ENCODE data around the gene PTPRG.
A peak's percentile ranks its signal among the peaks of the same experiment; 100 is the strongest.

PTPRG gene

GRCh38 chr3:62300617-62301016, 739.2 kb downstream of the PTPRG start:
- DNase-seq: no peak

- DNase-seq: no peak
These were observed 750.8 kb downstream of the PTPRG start for GRCh38 chr3:62312201-62312600.

GRCh38 chr3:62316525-62316924, 755.2 kb downstream of the PTPRG start:
- no peak for DNase-seq

- DNase-seq: peak in 2 of 58 donors; percentile 2 to 22
These were observed 757.0 kb downstream of the PTPRG start for GRCh38 chr3:62318365-62318751.

- peak; percentile 13 to 91 (median 76) for DNase-seq
These were observed 757.6 kb downstream of the PTPRG start for GRCh38 chr3:62318752-62319569.

- no peak for DNase-seq
These were observed 758.3 kb downstream of the PTPRG start for GRCh38 chr3:62319570-62320243.

GRCh38 chr3:62323241-62323640, 761.9 kb downstream of the PTPRG start:
- no peak for DNase-seq

- no peak for DNase-seq
These were observed 764.5 kb downstream of the PTPRG start for GRCh38 chr3:62325896-62326295.

GRCh38 chr3:62329971-62330370, 768.6 kb downstream of the PTPRG start:
- peak in 33 of 58 donors; percentile 0 to 58 (median 12) for DNase-seq

GRCh38 chr3:62332017-62332416, 770.6 kb downstream of the PTPRG start:
- DNase-seq: no peak

GRCh38 chr3:62332835-62333244, 771.5 kb downstream of the PTPRG start:
- DNase-seq: peak in 2 of 58 donors; percentile 2 to 6

- DNase-seq: no peak
These were observed 773.8 kb downstream of the PTPRG start for GRCh38 chr3:62335196-62335595.

- DNase-seq: no peak
These were observed 782.4 kb downstream of the PTPRG start for GRCh38 chr3:62343755-62344154.

Data from anterior cingulate cortex (tissue), 58 donors.